Measurements from ENCODE around the gene PZP. TPM values are rescaled to one million over a fixed set of nuclear protein-coding genes. Genes with fewer than 3 reads are reported as not detected.

Gene PZP
- polyA plus RNA-seq, 1 experiment = not detected

DNA sequence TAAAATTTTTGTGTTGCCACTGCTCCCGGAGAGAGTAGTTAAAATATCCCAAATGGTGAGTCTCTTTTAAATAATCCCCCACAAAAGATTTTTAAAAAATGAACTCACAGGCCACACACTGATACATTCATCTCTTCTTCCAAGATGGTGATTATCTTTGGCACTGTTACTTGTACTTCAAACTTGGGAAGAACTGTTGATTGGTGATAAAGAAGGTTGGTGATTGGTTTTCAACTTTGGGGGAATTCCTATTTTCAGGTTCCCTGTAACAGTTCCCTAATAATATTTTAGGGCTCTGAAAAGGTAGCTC, 99.0 kb downstream of the PZP start:
- Histone ChIP-seq H3K27me3 (ENCODE audit: control insufficient read depth, insufficient read depth, low read length) (no peaks in the 10 kb centered on the region), H3K27ac (ENCODE audit: low read depth, low read length) (no peak overlapping the region), H3K9me3 (ENCODE audit: control insufficient read depth, insufficient read depth, low read length) (no peaks in the 10 kb centered on the region), H3K4me3 (ENCODE audit: low read depth, low read length) (no peak overlapping the region)
- TF ChIP-seq, protein P1, sequence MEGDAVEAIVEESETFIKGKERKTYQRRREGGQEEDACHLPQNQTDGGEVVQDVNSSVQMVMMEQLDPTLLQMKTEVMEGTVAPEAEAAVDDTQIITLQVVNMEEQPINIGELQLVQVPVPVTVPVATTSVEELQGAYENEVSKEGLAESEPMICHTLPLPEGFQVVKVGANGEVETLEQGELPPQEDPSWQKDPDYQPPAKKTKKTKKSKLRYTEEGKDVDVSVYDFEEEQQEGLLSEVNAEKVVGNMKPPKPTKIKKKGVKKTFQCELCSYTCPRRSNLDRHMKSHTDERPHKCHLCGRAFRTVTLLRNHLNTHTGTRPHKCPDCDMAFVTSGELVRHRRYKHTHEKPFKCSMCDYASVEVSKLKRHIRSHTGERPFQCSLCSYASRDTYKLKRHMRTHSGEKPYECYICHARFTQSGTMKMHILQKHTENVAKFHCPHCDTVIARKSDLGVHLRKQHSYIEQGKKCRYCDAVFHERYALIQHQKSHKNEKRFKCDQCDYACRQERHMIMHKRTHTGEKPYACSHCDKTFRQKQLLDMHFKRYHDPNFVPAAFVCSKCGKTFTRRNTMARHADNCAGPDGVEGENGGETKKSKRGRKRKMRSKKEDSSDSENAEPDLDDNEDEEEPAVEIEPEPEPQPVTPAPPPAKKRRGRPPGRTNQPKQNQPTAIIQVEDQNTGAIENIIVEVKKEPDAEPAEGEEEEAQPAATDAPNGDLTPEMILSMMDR (IDR thresholded peaks at IDR 0.05; ENCODE audit: low read depth, low read length) = no peak
- ChIA-PET POLR2A (no interaction called here), CTCF (no interaction called here)
- DNase-seq (ENCODE audit: low read depth, low spot score) = no peak

DNA sequence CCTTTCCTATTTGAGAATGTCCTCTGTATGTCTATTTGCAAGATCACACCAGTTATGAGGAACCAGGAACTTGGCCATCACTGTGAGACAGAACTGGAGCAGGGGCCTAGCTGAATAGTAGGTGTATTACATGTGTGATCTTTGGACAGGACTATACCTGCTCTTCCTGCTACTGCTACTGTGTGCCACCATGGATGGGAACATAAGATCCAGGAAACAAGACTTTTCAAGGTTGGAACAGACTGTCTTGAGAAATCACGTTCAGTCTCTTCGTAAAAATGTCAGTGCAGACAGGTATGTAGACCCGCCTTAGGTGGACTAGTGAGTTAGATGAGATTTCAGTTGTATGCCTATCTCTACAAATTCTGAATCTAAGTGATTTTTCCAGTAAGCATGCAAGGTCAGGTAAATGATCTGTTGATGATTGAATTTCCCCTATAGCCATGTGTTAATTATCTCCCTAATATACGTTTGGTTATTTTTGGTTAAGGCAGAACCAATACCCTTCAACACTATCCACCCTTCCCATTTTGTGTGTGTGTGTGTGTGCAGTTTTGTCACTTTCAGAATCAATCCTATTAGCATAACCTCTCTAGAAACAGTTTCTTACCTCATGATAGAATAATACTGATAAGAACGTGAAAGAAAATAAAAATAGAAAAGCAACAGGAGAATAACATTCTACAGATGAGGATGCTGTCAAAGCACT, 99.5 kb downstream of the PZP start:
- Histone ChIP-seq H3K9me3 (ENCODE audit: control insufficient read depth, insufficient read depth, low read length) (no peaks in the 10 kb centered on the region), H3K27me3 (ENCODE audit: control insufficient read depth, insufficient read depth, low read length) (no peaks in the 10 kb centered on the region), H3K27ac (ENCODE audit: low read depth, low read length) (no peak overlapping the region), H3K4me3 (ENCODE audit: low read depth, low read length) (no peak overlapping the region)
- ChIA-PET POLR2A (no interaction called here), CTCF (no interaction called here)
- DNase-seq (ENCODE audit: low read depth, low spot score) = no peak
- TF ChIP-seq, protein P1 (IDR thresholded peaks at IDR 0.05; ENCODE audit: low read depth, low read length) = no peak

DNA sequence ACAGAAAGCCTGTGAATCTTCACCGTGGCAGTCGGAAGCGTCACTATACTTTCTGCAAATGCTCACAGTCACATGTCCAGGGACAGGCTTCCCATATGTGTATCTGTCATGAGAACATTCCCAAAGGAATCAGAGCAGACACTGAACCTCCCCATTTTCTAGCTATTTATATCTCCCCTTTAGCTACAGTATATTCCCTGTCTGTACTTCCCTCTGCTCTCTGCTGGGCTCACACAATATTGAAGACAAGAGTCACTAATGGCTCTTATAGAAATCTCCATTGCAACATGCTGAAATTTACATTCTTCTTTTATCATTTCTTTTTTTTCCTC, 100.7 kb downstream of the PZP start:
- no peaks in the 10 kb centered on the region for H3K27me3 ChIP-seq (ENCODE audit: control insufficient read depth, insufficient read depth, low read length)
- H3K4me3 ChIP-seq (ENCODE audit: low read depth, low read length) = no peak overlapping the region
- DNase-seq (ENCODE audit: low read depth, low spot score) = no peak
- no peak overlapping the region for H3K27ac ChIP-seq (ENCODE audit: low read depth, low read length)
- ChIA-PET CTCF (no interaction called here), POLR2A (no interaction called here)
- H3K9me3 ChIP-seq (ENCODE audit: control insufficient read depth, insufficient read depth, low read length) = no peaks in the 10 kb centered on the region
- TF ChIP-seq, protein P1 (IDR thresholded peaks at IDR 0.05; ENCODE audit: low read depth, low read length) = no peak

DNA sequence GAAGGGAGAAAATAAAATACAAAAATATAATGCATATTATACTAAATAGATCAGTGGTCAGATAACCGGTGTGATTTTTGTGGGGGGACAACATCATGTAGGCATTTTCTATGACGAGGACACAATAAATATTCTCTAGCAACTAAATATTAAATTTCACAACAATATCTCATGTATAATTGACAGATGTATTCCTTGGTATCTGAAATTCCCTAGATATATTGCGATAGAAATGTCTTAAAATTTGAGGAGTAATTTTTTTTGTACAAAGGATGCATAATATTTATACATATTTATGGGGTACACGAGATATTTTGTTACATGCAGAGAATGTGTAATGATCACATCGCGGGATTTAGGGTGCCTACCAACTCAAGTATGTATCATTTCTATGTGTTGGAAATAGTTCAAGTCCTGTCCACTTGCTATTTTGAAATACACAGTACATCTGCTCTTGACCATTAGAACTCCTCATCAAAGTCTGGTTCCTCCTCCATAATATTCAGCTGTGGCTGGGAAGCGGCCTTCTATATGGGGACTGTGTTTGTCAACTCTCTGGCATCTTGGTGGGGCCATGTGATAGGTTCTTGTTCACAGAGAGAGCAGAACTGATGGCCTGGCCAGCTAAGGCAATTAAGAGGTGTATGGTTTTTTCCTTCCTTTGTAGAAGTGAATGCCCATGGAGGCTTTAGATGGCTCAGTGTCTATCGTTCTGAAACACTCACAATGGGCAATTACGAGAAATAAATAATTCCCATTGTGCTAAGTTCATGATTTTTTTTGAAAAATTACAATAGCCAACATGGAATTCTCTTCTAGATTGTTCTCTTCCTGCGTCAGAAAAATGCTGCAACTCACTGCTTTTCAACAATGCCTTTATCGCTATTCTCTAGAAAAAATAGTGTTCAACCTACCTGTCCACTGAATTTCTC, 101.3 kb downstream of the PZP start:
- H3K27ac ChIP-seq (ENCODE audit: low read depth, low read length) = no peak overlapping the region
- no peak overlapping the region for H3K4me3 ChIP-seq (ENCODE audit: low read depth, low read length)
- no peak for DNase-seq (ENCODE audit: low read depth, low spot score)
- POLR2A ChIA-PET = no interaction called here
- no peaks in the 10 kb centered on the region for H3K9me3 ChIP-seq (ENCODE audit: control insufficient read depth, insufficient read depth, low read length)
- TF ChIP-seq, protein P1 (IDR thresholded peaks at IDR 0.05; ENCODE audit: low read depth, low read length) = no peak
- CTCF ChIA-PET = no interaction called here
- no peaks in the 10 kb centered on the region for H3K27me3 ChIP-seq (ENCODE audit: control insufficient read depth, insufficient read depth, low read length)

DNA sequence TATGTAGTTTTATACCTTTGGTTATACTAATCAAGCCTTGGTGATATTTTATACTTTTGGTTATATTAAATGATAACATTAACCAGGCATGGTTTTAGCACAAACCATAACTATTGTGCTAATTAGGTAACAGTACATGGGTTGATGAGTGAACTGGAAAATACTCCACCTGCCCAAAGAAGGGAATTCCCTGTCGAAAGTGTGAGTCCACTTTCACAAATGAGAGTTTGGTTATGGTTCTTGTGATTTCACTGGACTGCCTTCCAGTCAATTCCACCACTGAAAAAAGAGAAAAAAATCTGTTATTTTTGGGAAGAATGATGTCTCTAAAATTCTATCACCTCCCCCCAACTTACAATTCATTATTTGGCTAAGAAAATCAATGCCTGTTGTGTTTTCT, 102.1 kb downstream of the PZP start:
- TF ChIP-seq, protein P1 (IDR thresholded peaks at IDR 0.05; ENCODE audit: low read depth, low read length) = no peak
- Histone ChIP-seq H3K4me3 (ENCODE audit: low read depth, low read length) (no peak overlapping the region), H3K9me3 (ENCODE audit: control insufficient read depth, insufficient read depth, low read length) (no peaks in the 10 kb centered on the region), H3K27me3 (ENCODE audit: control insufficient read depth, insufficient read depth, low read length) (no peaks in the 10 kb centered on the region), H3K27ac (ENCODE audit: low read depth, low read length) (no peak overlapping the region)
- CTCF ChIA-PET = no interaction called here
- no peak for DNase-seq (ENCODE audit: low read depth, low spot score)
- POLR2A ChIA-PET = no interaction called here

Data from AG04450 (cell line).